PC-3 (cell line): ENCODE data around the gene LEMD2. TPM values are rescaled to one million over a fixed set of nuclear protein-coding genes. Genes with fewer than 3 reads are reported as not detected.

Experiments
- ATAC-seq: fragments of 200-7000 bp; cut with Tn5 transposase; 2 replicates; pipeline ENCODE4 v1.9.1; 2020; ENCODE audit warnings: mild to moderate bottlenecking, moderate library complexity
- BruUV-seq: library from RNA; stranded (reverse); fragments of 400-500 nt; replicated peaks from 2 replicates; lab custom pipeline; 2021; lab: Mats Ljungman, UMichigan
- CTCF ChIA-PET: fragments of 300-600 bp; sonication (Branson Sonifier 250); formaldehyde crosslinking; loops from one replicate; lab custom pipeline; 2022; ENCODE audit warnings: antibody characterized with exemption; lab: Charles Lee
- POLR2A ChIA-PET: fragments of 300-600 bp; sonication (Branson Sonifier 250); formaldehyde crosslinking; loops from one replicate; lab custom pipeline; 2022; ENCODE audit warnings: antibody characterized with exemption; ENCODE audit not compliant: unreplicated experiment; lab: Charles Lee
- DNase-seq: peaks from one replicate; pipeline ENCODE4 v3.0.0-alpha.2; 2015
- H2AFZ ChIP-seq: fragments of 300-600 bp; sonication (generic); 2 replicates; pipeline ENCODE4 v1.6.0; 2016; ENCODE audit warnings: antibody characterized with exemption, low read length
- H3F3A ChIP-seq: fragments of 300-600 bp; sonication (generic); one replicate; pipeline ENCODE4 v1.6.0; 2017; ENCODE audit warnings: antibody characterized with exemption, low read length, control low read depth, mild to moderate bottlenecking; ENCODE audit not compliant: unreplicated experiment
- H3K27ac ChIP-seq: fragments of 300-600 bp; sonication (generic); 2 replicates; pipeline ENCODE4 v1.5.1; 2016; ENCODE audit warnings: mild to moderate bottlenecking, low read length
- H3K27me3 ChIP-seq: fragments of 300-600 bp; sonication (generic); 2 replicates; pipeline ENCODE4 v1.6.1; 2016; ENCODE audit warnings: low read length, mixed read lengths
- H3K36me3 ChIP-seq: fragments of 300-600 bp; sonication (generic); 2 replicates; pipeline ENCODE4 v1.6.1; 2016; ENCODE audit warnings: low read depth, mixed run types, low read length, mixed read lengths
- H3K4me1 ChIP-seq: fragments of 300-600 bp; sonication (generic); 2 replicates; pipeline ENCODE4 v1.5.1; 2016; ENCODE audit warnings: low read length; ENCODE audit not compliant: insufficient read depth
- H3K4me2 ChIP-seq: fragments of 300-600 bp; sonication (generic); 2 replicates; pipeline ENCODE4 v1.6.0; 2016; ENCODE audit warnings: low read length
- H3K4me3 ChIP-seq: fragments of 300-600 bp; sonication (generic); 2 replicates; pipeline ENCODE4 v1.5.1; 2016; ENCODE audit warnings: mild to moderate bottlenecking, low read length, mixed read lengths
- H3K79me2 ChIP-seq: fragments of 300-600 bp; sonication (generic); 2 replicates; pipeline ENCODE4 v1.6.1; 2017; ENCODE audit warnings: low read length, mixed read lengths
- H3K9ac ChIP-seq: fragments of 300-600 bp; sonication (generic); 2 replicates; pipeline ENCODE4 v1.6.0; 2016; ENCODE audit warnings: mild to moderate bottlenecking, low read length
- H3K9me2 ChIP-seq: fragments of 300-600 bp; sonication (generic); replicated peaks from 2 replicates; pipeline ENCODE4 v1.6.1; 2016; ENCODE audit warnings: mixed run types, low read length, mixed read lengths
- H3K9me3 ChIP-seq: fragments of 300-600 bp; sonication (generic); 2 replicates; pipeline ENCODE4 v1.6.1; 2016; ENCODE audit warnings: low read length, mixed read lengths
- H4K20me1 ChIP-seq: fragments of 300-600 bp; sonication (generic); 2 replicates; pipeline ENCODE4 v1.6.1; 2016; ENCODE audit warnings: low read length, mixed read lengths
- EZH2 ChIP-seq: fragments of 300-600 bp; sonication (generic); IDR thresholded peaks from one replicate; pipeline ENCODE4 v1.6.1; 2017; ENCODE audit warnings: antibody characterized with exemption, mild to moderate bottlenecking, low read length; ENCODE audit not compliant: unreplicated experiment
- EZH2phosphoT487 ChIP-seq: fragments of 300-600 bp; sonication (generic); IDR thresholded peaks from 2 replicates; pipeline ENCODE4 v1.6.1; 2018; ENCODE audit warnings: mild to moderate bottlenecking, antibody characterized with exemption, low read length, borderline replicate concordance
- intact Hi-C: fragments of 100-400 bp; cut with micrococcal nuclease; formaldehyde crosslinking; loops from 2 replicates; pipeline ENCODE4 v1.9.0; 2023
- total RNA-seq: library from RNA; depleted of rRNA; stranded (reverse); fragments of >200 nt; gene quantifications from 2 replicates; pipeline ENCODE4 v1.2.3, GENCODE V29; 2014
- TF ChIP-seq, protein P1 (sequence below): fragments of 300-600 bp; sonication (generic); conservative IDR thresholded peaks from 2 replicates; pipeline ENCODE4 v1.5.1; 2017; ENCODE audit warnings: antibody characterized with exemption, low read depth, mild to moderate bottlenecking, low read length

Gene LEMD2
- total RNA-seq, 1 experiment from 2014 or later: 54.5 TPM

DNA sequence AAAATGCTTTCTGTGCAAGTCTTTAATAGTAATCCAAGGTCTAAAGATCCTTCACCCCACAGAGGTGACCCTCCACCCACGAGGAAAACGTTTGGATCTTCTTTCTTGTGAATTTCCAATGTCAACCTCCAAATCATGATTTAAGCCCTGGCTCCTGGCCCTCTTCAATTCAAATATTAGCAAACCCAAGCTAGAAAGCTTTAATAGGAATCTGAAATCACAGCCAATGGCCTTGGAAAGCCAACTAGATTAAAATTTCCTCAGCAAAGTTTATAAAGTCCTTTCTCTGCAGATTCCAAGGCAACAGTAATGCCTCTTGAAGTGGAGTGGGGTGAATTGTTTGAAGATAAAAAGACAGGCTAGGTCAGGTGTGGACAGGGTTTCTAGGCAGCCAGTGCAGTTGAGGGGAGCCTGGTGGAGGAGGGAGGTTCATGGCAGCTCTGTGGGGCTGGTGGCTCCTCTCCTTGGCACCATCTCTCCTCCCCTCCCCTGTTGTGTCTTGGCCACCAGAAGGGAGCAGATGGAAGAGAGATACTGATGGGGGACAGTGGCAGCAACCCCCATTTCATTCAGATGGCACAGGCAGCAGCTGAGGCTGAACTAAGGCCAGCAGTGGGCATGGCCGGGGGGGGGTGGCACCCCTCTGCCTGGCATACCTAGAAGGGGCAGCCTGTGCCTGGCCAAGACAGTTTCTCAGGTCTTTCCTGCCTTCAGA, 65.4 kb downstream of the LEMD2 start:
- H3K27me3 ChIP-seq: peaks cover 19% of the 10 kb centered on the region
- H3K9me3 ChIP-seq: no peaks in the 10 kb centered on the region
- H3K4me1 ChIP-seq: peaks cover 16% of the 10 kb centered on the region
- no peak for ATAC-seq
- no peak for DNase-seq
- no peaks in the 10 kb centered on the region for H4K20me1 ChIP-seq
- H3K9me2 ChIP-seq: no peaks in the 10 kb centered on the region
- no TSS peak for BruUV-seq
- ChIA-PET POLR2A (no interaction called here), CTCF (no interaction called here)
- no peak overlapping the region for H3K4me2 ChIP-seq
- TF ChIP-seq EZH2phosphoT487 (no peak), EZH2 (no peak)
- TF ChIP-seq, protein P1, sequence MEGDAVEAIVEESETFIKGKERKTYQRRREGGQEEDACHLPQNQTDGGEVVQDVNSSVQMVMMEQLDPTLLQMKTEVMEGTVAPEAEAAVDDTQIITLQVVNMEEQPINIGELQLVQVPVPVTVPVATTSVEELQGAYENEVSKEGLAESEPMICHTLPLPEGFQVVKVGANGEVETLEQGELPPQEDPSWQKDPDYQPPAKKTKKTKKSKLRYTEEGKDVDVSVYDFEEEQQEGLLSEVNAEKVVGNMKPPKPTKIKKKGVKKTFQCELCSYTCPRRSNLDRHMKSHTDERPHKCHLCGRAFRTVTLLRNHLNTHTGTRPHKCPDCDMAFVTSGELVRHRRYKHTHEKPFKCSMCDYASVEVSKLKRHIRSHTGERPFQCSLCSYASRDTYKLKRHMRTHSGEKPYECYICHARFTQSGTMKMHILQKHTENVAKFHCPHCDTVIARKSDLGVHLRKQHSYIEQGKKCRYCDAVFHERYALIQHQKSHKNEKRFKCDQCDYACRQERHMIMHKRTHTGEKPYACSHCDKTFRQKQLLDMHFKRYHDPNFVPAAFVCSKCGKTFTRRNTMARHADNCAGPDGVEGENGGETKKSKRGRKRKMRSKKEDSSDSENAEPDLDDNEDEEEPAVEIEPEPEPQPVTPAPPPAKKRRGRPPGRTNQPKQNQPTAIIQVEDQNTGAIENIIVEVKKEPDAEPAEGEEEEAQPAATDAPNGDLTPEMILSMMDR: no peak
- H3K9ac ChIP-seq: no peak overlapping the region
- intact Hi-C loops: no loop called here
- H3K27ac ChIP-seq: no peak overlapping the region
- H3F3A ChIP-seq: no peaks in the 10 kb centered on the region
- no peak overlapping the region for H2AFZ ChIP-seq
- no peak overlapping the region for H3K4me3 ChIP-seq
- no peaks in the 10 kb centered on the region for H3K36me3 ChIP-seq
- no peaks in the 10 kb centered on the region for H3K79me2 ChIP-seq

DNA sequence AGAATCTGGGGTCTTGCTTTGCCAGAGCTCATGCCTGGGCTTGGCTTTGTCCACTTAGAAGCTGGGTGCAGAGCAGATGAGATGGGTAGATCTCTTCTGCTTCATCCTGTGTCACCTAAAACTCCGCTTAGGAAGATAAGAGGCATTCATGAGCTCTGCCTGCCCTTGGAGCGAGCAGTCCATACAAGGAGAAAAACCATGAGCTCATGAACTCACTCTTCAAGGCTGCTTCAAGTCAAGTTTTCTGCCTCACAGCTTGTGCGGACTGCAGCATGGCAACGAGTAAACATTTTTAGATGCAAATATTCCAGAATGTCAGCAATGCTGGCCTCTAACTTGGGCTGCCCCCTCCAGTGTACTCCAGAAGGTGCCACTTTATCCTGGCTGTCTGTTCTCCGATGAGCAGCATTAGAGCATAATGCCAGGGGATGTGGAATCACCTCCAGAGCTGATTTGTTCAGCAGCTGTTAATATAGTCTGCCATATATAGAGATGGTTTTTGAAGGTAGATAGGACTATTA, 66.8 kb downstream of the LEMD2 start:
- DNase-seq: no peak
- peaks cover 18% of the 10 kb centered on the region for H3K4me1 ChIP-seq
- H3K36me3 ChIP-seq: no peaks in the 10 kb centered on the region
- H3K79me2 ChIP-seq: no peaks in the 10 kb centered on the region
- CTCF ChIA-PET: no interaction called here
- H3F3A ChIP-seq: no peaks in the 10 kb centered on the region
- no peak for ATAC-seq
- H4K20me1 ChIP-seq: no peaks in the 10 kb centered on the region
- H3K9me2 ChIP-seq: no peaks in the 10 kb centered on the region
- no TSS peak for BruUV-seq
- no peak overlapping the region for H3K4me3 ChIP-seq
- H3K9ac ChIP-seq: no peak overlapping the region
- intact Hi-C loops: no loop called here
- POLR2A ChIA-PET: no interaction called here
- H3K27me3 ChIP-seq: peaks cover 19% of the 10 kb centered on the region
- no peaks in the 10 kb centered on the region for H3K9me3 ChIP-seq
- no peak overlapping the region for H3K27ac ChIP-seq
- H2AFZ ChIP-seq: no peak overlapping the region
- no peak overlapping the region for H3K4me2 ChIP-seq
- TF ChIP-seq EZH2 (no peak), EZH2phosphoT487 (no peak)
- TF ChIP-seq, protein P1: no peak

DNA sequence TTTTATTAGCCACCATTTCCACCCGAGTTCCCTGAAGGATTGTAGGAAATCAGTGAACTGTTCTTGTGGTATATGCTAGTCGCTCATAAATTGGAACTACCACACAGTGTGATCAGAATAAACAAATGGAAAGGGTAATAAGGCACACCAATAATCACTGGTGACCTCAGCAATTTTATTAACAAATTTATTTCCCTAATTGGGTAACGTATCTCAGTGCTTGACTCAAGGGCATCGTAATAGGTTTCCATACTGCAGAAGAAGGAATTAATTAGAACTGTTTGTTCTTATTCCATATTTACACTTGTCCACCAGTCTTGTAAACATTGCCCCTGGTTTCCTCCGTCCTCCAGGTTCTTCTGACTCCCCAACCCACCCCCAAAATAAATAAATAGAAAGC, 67.4 kb downstream of the LEMD2 start:
- ChIA-PET CTCF (no interaction called here), POLR2A (no interaction called here)

More for the DNA sequence above, 67.4 kb downstream of the LEMD2 start:
- DNase-seq (no peak), ATAC-seq (no peak)
- no peaks in the 10 kb centered on the region for H3K9me2 ChIP-seq
- no peaks in the 10 kb centered on the region for H3K79me2 ChIP-seq
- H2AFZ ChIP-seq: no peak overlapping the region
- TF ChIP-seq EZH2 (no peak), EZH2phosphoT487 (no peak)
- TF ChIP-seq, protein P1: no peak
- H3F3A ChIP-seq: no peaks in the 10 kb centered on the region
- H3K36me3 ChIP-seq: no peaks in the 10 kb centered on the region
- intact Hi-C loops: no loop called here
- no peaks in the 10 kb centered on the region for H4K20me1 ChIP-seq
- peak overlapping the region; percentile 56; the same call in 1 of the 2 replicates for H3K4me2 ChIP-seq
- no peak overlapping the region for H3K9ac ChIP-seq
- no TSS peak for BruUV-seq
- no peak overlapping the region for H3K27ac ChIP-seq
- peaks cover 25% of the 10 kb centered on the region for H3K4me1 ChIP-seq
- no peak overlapping the region for H3K4me3 ChIP-seq
- no peaks in the 10 kb centered on the region for H3K9me3 ChIP-seq
- H3K27me3 ChIP-seq: peaks cover 19% of the 10 kb centered on the region
